Urinary bladder (tissue), 4 donors: ENCODE measurements around the gene SGCE. TPM values are rescaled to one million over a fixed set of nuclear protein-coding genes. Genes with fewer than 3 reads are reported as not detected.

Experiments
- DNase-seq: peaks from one replicate; pipeline ENCODE4 v3.0.0-alpha.2; 2015; ENCODE audit errors: extremely low spot score
- H3K27ac ChIP-seq: one replicate; pipeline ENCODE4 v1.5.1; 2013; ENCODE audit warnings: low read depth, mild to moderate bottlenecking, moderate library complexity
- H3K36me3 ChIP-seq: one replicate; pipeline ENCODE4 v1.6.1; 2013; ENCODE audit warnings: mild to moderate bottlenecking, moderate library complexity; ENCODE audit not compliant: insufficient read depth
- H3K4me1 ChIP-seq: one replicate; pipeline ENCODE4 v1.6.1; 2013; ENCODE audit warnings: mild to moderate bottlenecking, moderate library complexity; ENCODE audit not compliant: insufficient read depth
- H3K4me3 ChIP-seq: one replicate; pipeline ENCODE4 v1.5.1; 2013; ENCODE audit warnings: low read depth, low read length
- WGBS: extraction: QIAGEN DNeasy Blood & Tissue Kit; methylation state at CpG from one replicate; pipeline ENCODE4 v1.1.7; 2013; 5-methylcytosine and 5-hydroxymethylcytosine counted together
- polyA plus RNA-seq: library from polyadenylated mRNA; stranded (reverse); fragments of 200-250 nt; gene quantifications from one replicate; pipeline ENCODE4 v1.2.3, GENCODE V29; 2013
- total RNA-seq: library from RNA; depleted of rRNA; stranded (reverse); fragments of >200 nt; gene quantifications from one replicate; pipeline ENCODE4 v1.2.3, GENCODE V29; 2014
- donor health status: healthy with polysubstance abuse.
- donor health status: healthy.

Gene SGCE
- total and polyA plus RNA-seq, 2 donors, result 85.3 to 201 TPM

DNA sequence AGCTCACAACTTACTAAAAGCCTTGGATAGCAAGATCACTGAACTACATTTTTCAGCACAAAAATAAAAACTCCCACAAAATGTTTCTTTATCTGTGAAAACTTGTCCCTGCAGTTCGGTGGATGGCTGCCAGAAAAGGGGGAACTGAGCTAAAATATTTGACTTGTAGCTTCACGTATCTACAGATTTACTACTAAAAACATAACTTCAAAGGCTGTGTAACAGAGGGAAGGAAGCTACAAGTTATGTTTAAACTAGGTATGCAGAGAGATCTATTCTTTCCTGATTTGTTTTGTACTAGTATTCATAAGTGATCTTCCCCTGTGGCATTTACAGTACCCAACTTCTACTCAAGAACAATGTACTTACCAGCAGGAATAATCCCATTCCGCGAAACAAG is 25.1 kb downstream of the SGCE start:
- H3K4me3 ChIP-seq, result no peak overlapping the region
- WGBS, result 69% methylated on average over 4 of the region's 4 CpGs
- no peak for DNase-seq
- no peaks in the 10 kb centered on the region for H3K36me3 ChIP-seq
- H3K27ac ChIP-seq, result no peak overlapping the region
- H3K4me1 ChIP-seq, result no peaks in the 10 kb centered on the region

DNA sequence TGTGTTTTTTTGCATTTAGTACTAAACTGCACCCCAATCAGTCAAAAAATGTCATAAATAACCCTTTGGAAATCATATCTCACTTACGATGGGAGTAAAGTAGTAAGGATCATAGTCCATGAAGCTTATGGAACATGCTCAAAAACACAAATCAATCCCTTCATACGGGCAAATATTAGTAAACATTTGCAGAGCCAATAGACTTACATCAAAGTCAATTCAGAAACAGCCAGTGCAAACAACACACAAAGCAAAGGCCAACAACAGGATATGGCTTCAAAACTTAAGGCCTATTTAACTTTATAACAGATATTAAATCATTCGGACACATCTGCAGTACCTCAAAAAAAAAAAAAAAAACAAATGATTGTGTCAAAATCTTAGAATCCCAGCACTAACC is 32.1 kb downstream of the SGCE start:
- no peak for DNase-seq
- Histone ChIP-seq H3K36me3 (no peaks in the 10 kb centered on the region), H3K4me1 (no peaks in the 10 kb centered on the region), H3K4me3 (no peak overlapping the region), H3K27ac (no peak overlapping the region)
- WGBS, result 68% methylated on average over 3 of the region's 3 CpGs

GRCh38 chr7:94621120-94621519 is 34.8 kb downstream of the SGCE start:
- H3K27ac ChIP-seq, result no peak overlapping the region
- 90% methylated on average over 2 of the region's 2 CpGs for WGBS

GRCh38 chr7:94620703-94621118 is 35.2 kb downstream of the SGCE start:
- 4% methylated on average over 2 of the region's 2 CpGs for WGBS
- no peaks in the 10 kb centered on the region for H3K4me1 ChIP-seq
- H3K4me3 ChIP-seq, result no peak overlapping the region
- H3K27ac ChIP-seq, result no peak overlapping the region
- DNase-seq, result no peak
- no peaks in the 10 kb centered on the region for H3K36me3 ChIP-seq

More at GRCh38 chr7:94621120-94621519, 34.8 kb downstream of the SGCE start:
- DNase-seq, result no peak
- H3K4me1 ChIP-seq, result no peaks in the 10 kb centered on the region
- no peaks in the 10 kb centered on the region for H3K36me3 ChIP-seq
- H3K4me3 ChIP-seq, result no peak overlapping the region

- Histone ChIP-seq H3K27ac (no peak overlapping the region), H3K4me1 (no peaks in the 10 kb centered on the region), H3K4me3 (no peak overlapping the region), H3K36me3 (no peaks in the 10 kb centered on the region)
- 97% methylated on average over 1 of the region's 1 CpG for WGBS
- DNase-seq, result no peak
Measured at GRCh38 chr7:94618126-94618525, 37.8 kb downstream of the SGCE start.

- Histone ChIP-seq H3K4me1 (no peaks in the 10 kb centered on the region), H3K4me3 (no peak overlapping the region), H3K36me3 (no peaks in the 10 kb centered on the region), H3K27ac (no peak overlapping the region)
- 96% methylated on average over 3 of the region's 3 CpGs for WGBS
- no peak for DNase-seq
Measured at GRCh38 chr7:94616855-94617254, 39.1 kb downstream of the SGCE start.

DNA sequence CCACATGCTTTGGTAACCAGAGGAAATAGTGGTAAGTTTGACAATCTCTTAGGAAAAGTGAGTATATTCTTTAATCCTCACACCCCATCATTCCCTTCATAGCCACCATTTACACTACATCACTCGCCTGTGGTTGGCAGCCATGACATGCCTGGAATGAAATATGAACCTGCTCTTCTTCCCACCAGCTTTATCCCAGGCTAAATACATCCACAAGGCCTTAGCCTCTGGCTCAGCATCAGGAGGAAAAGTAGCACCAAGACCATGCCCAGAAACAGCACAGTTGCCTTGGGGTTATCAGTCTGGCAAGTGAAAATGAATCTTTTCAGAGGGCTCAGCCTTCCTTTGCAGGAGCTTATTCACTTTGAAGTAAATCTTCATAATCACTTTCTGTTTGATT is 40.3 kb downstream of the SGCE start:
- DNase-seq, result no peak

GRCh38 chr7:94612661-94613060 is 43.3 kb downstream of the SGCE start:
- Histone ChIP-seq H3K4me3 (no peak overlapping the region), H3K4me1 (peaks cover 1% of the 10 kb centered on the region), H3K27ac (no peak overlapping the region), H3K36me3 (no peaks in the 10 kb centered on the region)
- DNase-seq, result no peak

More for the DNA sequence above, 40.3 kb downstream of the SGCE start:
- Histone ChIP-seq H3K4me1 (no peaks in the 10 kb centered on the region), H3K4me3 (no peak overlapping the region), H3K27ac (no peak overlapping the region), H3K36me3 (no peaks in the 10 kb centered on the region)
- 92% methylated on average over 1 of the region's 1 CpG for WGBS

DNA sequence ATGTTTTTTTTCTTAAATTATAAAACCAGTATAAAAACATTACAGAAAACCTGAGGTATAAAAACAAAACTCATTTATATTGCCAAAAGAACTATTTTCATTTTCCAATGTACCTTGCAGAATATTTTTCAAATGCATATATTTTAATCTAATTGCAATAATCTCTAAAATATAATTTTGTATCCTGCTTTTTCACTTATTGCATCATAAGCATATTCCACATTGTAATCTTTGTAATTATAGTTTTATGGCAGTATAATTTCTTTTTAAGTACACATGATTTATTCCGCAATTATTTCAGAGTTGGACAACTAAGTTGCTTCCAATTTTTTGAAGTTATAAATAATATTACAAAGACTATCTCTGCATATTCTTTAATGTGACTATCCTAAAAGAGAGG is 43.7 kb downstream of the SGCE start:
- H3K27ac ChIP-seq, result no peak overlapping the region
- H3K4me3 ChIP-seq, result no peak overlapping the region
- 96% methylated on average over 1 of the region's 1 CpG for WGBS
- no peak for DNase-seq
- no peaks in the 10 kb centered on the region for H3K36me3 ChIP-seq
- H3K4me1 ChIP-seq, result peaks cover 1% of the 10 kb centered on the region

DNA sequence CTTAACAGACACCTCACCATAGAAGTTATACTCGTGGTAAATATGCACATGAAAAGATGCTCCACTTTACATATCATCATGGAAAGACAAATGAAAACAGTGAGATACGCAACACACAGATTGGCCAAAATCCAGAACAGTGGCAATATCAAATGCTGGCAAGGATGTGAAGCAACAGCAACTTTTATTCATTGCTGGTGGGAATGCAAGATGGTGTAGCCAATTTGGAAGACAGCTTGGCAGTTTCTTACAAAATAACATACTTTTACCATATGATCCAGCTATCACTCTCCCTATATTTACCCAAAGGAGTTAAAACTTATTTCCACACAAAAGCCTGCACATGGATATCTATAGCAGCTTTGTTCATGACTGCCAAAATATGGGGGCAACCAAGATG is 46.4 kb downstream of the SGCE start:
- DNase-seq, result no peak
- Histone ChIP-seq H3K27ac (no peak overlapping the region), H3K36me3 (no peaks in the 10 kb centered on the region), H3K4me1 (peaks cover 1% of the 10 kb centered on the region), H3K4me3 (no peak overlapping the region)
- WGBS, result 96% methylated on average over 2 of the region's 2 CpGs

DNA sequence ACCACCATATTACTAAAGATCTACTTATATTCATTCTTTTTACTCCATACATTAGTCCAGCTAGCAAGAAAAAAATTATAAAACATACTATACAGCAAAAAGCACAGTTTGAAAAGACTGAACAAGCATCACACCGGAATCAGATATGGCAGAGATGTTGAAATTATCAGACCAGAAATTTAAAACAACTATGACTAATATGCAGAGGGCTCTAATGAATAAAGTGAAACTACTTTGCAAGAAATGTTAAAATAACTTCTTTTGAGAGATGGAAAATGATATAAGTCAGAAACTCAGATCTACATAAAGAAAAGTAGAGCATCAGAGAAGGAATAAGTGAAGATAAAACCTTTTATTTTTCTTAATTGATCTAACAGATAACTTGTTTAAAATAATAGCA is 50.9 kb downstream of the SGCE start:
- H3K27ac ChIP-seq, result no peak overlapping the region
- 98% methylated on average over 1 of the region's 1 CpG for WGBS
- peaks cover 1% of the 10 kb centered on the region for H3K4me1 ChIP-seq
- H3K4me3 ChIP-seq, result no peak overlapping the region
- H3K36me3 ChIP-seq, result no peaks in the 10 kb centered on the region
- no peak for DNase-seq

DNA sequence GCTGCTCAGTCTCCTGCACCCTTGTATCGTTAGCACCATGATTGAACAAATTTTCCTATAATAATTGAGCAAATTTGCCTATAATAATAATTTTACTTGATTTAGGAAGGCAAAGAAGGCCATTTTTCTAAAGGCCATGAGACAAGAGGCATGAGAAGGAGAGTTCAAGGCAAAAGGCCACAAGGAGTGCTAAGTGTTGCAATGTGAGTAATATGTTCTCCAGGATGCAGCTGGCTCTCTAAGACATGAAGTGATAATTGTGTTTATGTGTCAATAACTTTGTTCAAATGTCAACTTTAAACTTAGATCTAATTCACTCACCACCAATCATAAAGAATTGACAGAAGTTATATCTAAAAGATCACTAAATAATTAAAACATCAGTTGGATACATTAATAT is 53.8 kb downstream of the SGCE start:
- no peaks in the 10 kb centered on the region for H3K4me1 ChIP-seq
- H3K27ac ChIP-seq, result no peak overlapping the region
- no peak for DNase-seq
- WGBS, result 92% methylated on average over 1 of the region's 1 CpG
- H3K36me3 ChIP-seq, result no peaks in the 10 kb centered on the region
- H3K4me3 ChIP-seq, result no peak overlapping the region

DNA sequence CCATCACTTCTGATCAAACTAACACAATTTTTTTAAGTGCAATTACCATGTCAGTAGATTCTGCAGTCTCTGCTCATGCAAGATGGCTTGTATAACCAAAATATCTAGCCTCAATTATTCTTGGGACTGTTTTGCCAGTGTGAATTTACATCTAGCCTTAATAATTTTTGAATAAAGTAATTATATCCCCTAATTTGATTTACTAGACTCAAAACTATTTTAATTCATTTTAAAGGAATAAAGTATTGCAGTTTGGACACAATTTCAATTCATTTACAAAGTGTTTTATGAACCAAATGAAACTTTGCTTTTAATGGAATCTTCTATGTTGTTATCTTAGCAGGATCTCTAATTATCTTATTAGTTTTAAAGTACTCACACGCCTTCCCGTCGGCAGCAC is 55.7 kb downstream of the SGCE start:
- no peaks in the 10 kb centered on the region for H3K4me1 ChIP-seq
- WGBS, result 87% methylated on average over 3 of the region's 3 CpGs
- no peaks in the 10 kb centered on the region for H3K36me3 ChIP-seq
- no peak overlapping the region for H3K4me3 ChIP-seq
- no peak for DNase-seq
- H3K27ac ChIP-seq, result no peak overlapping the region

DNA sequence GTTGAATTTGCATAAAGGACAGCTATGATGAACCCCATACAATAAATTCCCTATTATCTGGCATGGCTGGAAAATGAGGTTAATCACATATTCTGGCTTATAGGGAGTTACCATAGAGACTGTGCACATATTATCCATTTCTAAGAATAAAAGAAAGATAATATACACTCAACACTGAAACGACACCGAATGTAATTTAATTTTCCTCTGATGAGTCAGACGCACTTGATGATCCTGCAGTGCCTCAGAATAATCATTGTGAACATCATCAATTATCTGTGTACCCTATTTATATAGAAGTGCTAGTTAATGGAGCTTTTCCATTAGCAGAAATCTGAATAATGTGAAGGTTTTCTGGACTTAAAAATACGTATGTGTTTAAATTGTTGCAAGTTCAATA is 60.2 kb downstream of the SGCE start:
- no peaks in the 10 kb centered on the region for H3K4me1 ChIP-seq
- DNase-seq, result no peak
- H3K36me3 ChIP-seq, result no peaks in the 10 kb centered on the region
- H3K27ac ChIP-seq, result no peak overlapping the region
- WGBS, result 80% methylated on average over 4 of the region's 4 CpGs
- no peak overlapping the region for H3K4me3 ChIP-seq

DNA sequence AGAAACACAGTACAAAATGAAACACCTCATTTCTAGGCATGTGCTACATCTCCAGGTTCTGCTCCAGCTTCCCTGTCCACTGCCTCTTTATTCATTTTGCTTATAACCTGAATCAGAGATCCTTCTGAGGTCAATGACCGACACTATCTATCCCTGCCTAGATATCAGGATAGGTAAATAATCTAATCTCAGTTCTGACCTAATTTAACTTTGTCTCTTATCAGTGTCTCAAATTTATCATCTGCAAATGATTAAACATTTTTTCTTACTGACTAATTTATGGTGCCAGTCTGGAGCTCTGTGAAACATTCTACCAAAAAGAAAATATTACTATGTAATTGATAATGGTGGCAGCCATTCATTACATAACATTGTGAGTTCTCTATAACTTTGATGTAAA is 61.1 kb downstream of the SGCE start:
- Histone ChIP-seq H3K4me3 (no peak overlapping the region), H3K27ac (no peak overlapping the region), H3K36me3 (no peaks in the 10 kb centered on the region), H3K4me1 (no peaks in the 10 kb centered on the region)
- no peak for DNase-seq
- 66% methylated on average over 1 of the region's 1 CpG for whole genome bisulfite sequencing
